Endothelial cell of umbilical vein (primary cell): ENCODE results near the gene UBR4. TPM values are rescaled to one million over a fixed set of nuclear protein-coding genes. Genes with fewer than 3 reads are reported as not detected.

ENCODE experiments used
- BruUV-seq: library from RNA; stranded (reverse); fragments of 400-500 nt; replicated peaks from 2 replicates; lab custom pipeline; 2021; lab: Mats Ljungman, UMichigan
- CTCF ChIA-PET: fragments of 300-600, 350-600 bp; sonication (Branson Sonifier 250); formaldehyde crosslinking; loops from one replicate; lab custom pipeline; 2021; ENCODE audit warnings: antibody characterized with exemption, inconsistent platforms; lab: Charles Lee
- POLR2A ChIA-PET: fragments of 300-600, 350-600 bp; sonication (Branson Sonifier 250); formaldehyde crosslinking; loops from one replicate; lab custom pipeline; 2021; ENCODE audit warnings: antibody characterized with exemption, inconsistent platforms; lab: Charles Lee
- DNase-seq: peaks from one replicate; pipeline ENCODE4 v3.0.0-alpha.2; 2011; ENCODE audit warnings: low read depth, low spot score
- FAIRE-seq: peaks from 2 replicates; lab custom pipeline; 2011; peaks lifted over from hg19 to GRCh38; lab: Jason Lieb, UNC
- H2AFZ ChIP-seq: 2 replicates; pipeline ENCODE4 v1.6.0; 2012; ENCODE audit warnings: low read depth, low read length, control low read depth, inconsistent platforms
- H3K27ac ChIP-seq: 2 replicates; pipeline ENCODE4 v1.5.1; 2011; ENCODE audit warnings: low read depth, mild to moderate bottlenecking, control low read depth, low read length, moderate library complexity; ENCODE audit not compliant: insufficient read depth
- H3K27me3 ChIP-seq, 2 experiments: 2 replicates each; pipeline versions ENCODE4 v1.6.0 to v1.6.1; 2011; ENCODE audit warnings: low read length in 2 of 2, mixed read lengths in 1 of 2; ENCODE audit not compliant: control insufficient read depth in 2 of 2, insufficient read depth in 2 of 2
- H3K36me3 ChIP-seq, 2 experiments: 2 replicates in 1 of 2; 3 replicates in 1 of 2; pipeline ENCODE4 v1.5.1; 2011; ENCODE audit warnings: low read length in 2 of 2, mild to moderate bottlenecking in 1 of 2, moderate library complexity in 1 of 2; ENCODE audit not compliant: control insufficient read depth in 2 of 2, insufficient read depth in 2 of 2; ENCODE audit errors: extremely low read depth in 1 of 2
- H3K4me1 ChIP-seq: 3 replicates; pipeline ENCODE4 v1.5.1; 2011; ENCODE audit warnings: mild to moderate bottlenecking, low read length; ENCODE audit not compliant: control insufficient read depth, insufficient read depth; ENCODE audit errors: extremely low read depth
- H3K4me2 ChIP-seq: 2 replicates; pipeline ENCODE4 v1.6.1; 2011; ENCODE audit warnings: low read length, control low read depth, mixed read lengths; ENCODE audit not compliant: insufficient read depth
- H3K4me3 ChIP-seq, 3 experiments: fragments of 200-600 bp in 1 of 3; sonication (generic), shearing (Covaris generic) in 1 of 3; replicated peaks in 1 of 3; 2 replicates each; pipeline ENCODE4 v1.5.1; 2011 to 2016; ENCODE audit warnings: control low read depth in 3 of 3, low read length in 3 of 3, mild to moderate bottlenecking in 2 of 3, inconsistent platforms in 1 of 3, low read depth in 1 of 3, moderate library complexity in 1 of 3; ENCODE audit not compliant: insufficient read depth in 1 of 3
- H3K79me2 ChIP-seq: 2 replicates; pipeline ENCODE4 v1.6.0; 2012; ENCODE audit warnings: low read length, inconsistent platforms; ENCODE audit not compliant: control insufficient read depth, insufficient read depth
- H3K9ac ChIP-seq: replicated peaks from 2 replicates; pipeline ENCODE3; 2011; ENCODE audit warnings: low read length, control low read depth; ENCODE audit not compliant: insufficient read depth; ENCODE audit errors: extremely low read depth
- H3K9me1 ChIP-seq: replicated peaks from 3 replicates; pipeline ENCODE4 v1.6.0; 2011; ENCODE audit warnings: mild to moderate bottlenecking, low read length; ENCODE audit not compliant: control insufficient read depth, insufficient read depth; ENCODE audit errors: extremely low read depth
- H3K9me3 ChIP-seq: replicated peaks from 2 replicates; pipeline ENCODE4 v1.5.1; 2012; ENCODE audit warnings: low read length, inconsistent platforms; ENCODE audit not compliant: control insufficient read depth, insufficient read depth
- H4K20me1 ChIP-seq: replicated peaks from 2 replicates; pipeline ENCODE3; 2011; ENCODE audit warnings: mild to moderate bottlenecking, low read length; ENCODE audit not compliant: control insufficient read depth, insufficient read depth; ENCODE audit errors: extremely low read depth
- CTCF ChIP-seq, 2 donors: IDR thresholded peaks; 1 replicate in 1 of 2; 2 replicates in 1 of 2; pipeline ENCODE4 v1.5.1; 2011; ENCODE audit warnings: low read length in 2 of 2, mild to moderate bottlenecking in 2 of 2, moderate library complexity in 2 of 2, control low read depth in 1 of 2, inconsistent platforms in 1 of 2, low read depth in 1 of 2; ENCODE audit not compliant: insufficient read depth in 1 of 2; ENCODE audit errors: extremely low read depth in 1 of 2
- EZH2 ChIP-seq: IDR thresholded peaks from 2 replicates; pipeline ENCODE4 v1.6.1; 2012; ENCODE audit warnings: borderline replicate concordance, low read depth, mild to moderate bottlenecking, moderate library complexity, low read length, inconsistent platforms; ENCODE audit not compliant: severe bottlenecking
- FOS ChIP-seq: IDR thresholded peaks from 2 replicates; pipeline ENCODE4 v1.6.1; 2011; ENCODE audit warnings: mild to moderate bottlenecking, low read length, moderate library complexity, borderline replicate concordance; ENCODE audit not compliant: insufficient read depth
- GATA2 ChIP-seq: IDR thresholded peaks from 2 replicates; pipeline ENCODE4 v1.7.0; 2011; ENCODE audit warnings: low read depth, mild to moderate bottlenecking, moderate library complexity, mixed read lengths, low read length; ENCODE audit not compliant: insufficient read length, insufficient read depth
- JUN ChIP-seq: IDR thresholded peaks from 2 replicates; pipeline ENCODE4 v1.6.1; 2011; ENCODE audit warnings: borderline replicate concordance, low read depth; ENCODE audit not compliant: insufficient read length, insufficient read depth
- MAX ChIP-seq: IDR thresholded peaks from 2 replicates; pipeline ENCODE4 v1.6.1; 2011; ENCODE audit not compliant: insufficient read depth, insufficient read length
- MYC ChIP-seq: IDR thresholded peaks from one replicate; pipeline ENCODE4 v1.6.1; 2011; ENCODE audit warnings: mild to moderate bottlenecking, low read depth, low read length
- POLR2A ChIP-seq: IDR thresholded peaks from 2 replicates; pipeline ENCODE4 v1.6.1; 2012; ENCODE audit warnings: low read depth, mild to moderate bottlenecking, control low read depth, low read length
- POLR2AphosphoS5 ChIP-seq: IDR thresholded peaks from 2 replicates; pipeline ENCODE4 v1.6.1; 2012; ENCODE audit warnings: low read depth, mild to moderate bottlenecking, control low read depth, low read length, moderate library complexity; ENCODE audit not compliant: insufficient read depth
- dilution Hi-C: fragments of 300-500 bp; cut with MboI; formaldehyde crosslinking; loops from one replicate; pipeline ENCODE4 v1.15.0; 2019; ENCODE audit warnings: low sequenced_read_pairs; ENCODE audit not compliant: extremely low pct_ligation_motif_present
- intact Hi-C: fragments of 100-400 bp; cut with micrococcal nuclease; formaldehyde crosslinking; loops from one replicate; pipeline ENCODE4 v1.10.0; 2022
- polyA plus RNA-seq, 4 experiments: library from polyadenylated mRNA; depleted of rRNA in 3 of 4; stranded (reverse) in 3 of 4; unstranded in 1 of 4; fragments of >200 nt; gene quantifications; 2 replicates each; pipeline versions ENCODE4 v1.2.1 to v1.2.3, GENCODE V29; 2011 to 2012; ENCODE audit warnings: missing spikeins in 1 of 4
- total RNA-seq: library from RNA; stranded (reverse); gene quantifications from 2 replicates; pipeline ENCODE4 v1.2.3, GENCODE V29; 2021

The UBR4 gene
- total and polyA plus RNA-seq, 2 donors (not counting 3 experiments of a cell fraction or from before 2014, with no cell fraction given), result 125 to 150 TPM

GRCh38 chr1:19137158-19137557, 72.9 kb downstream of the UBR4 start:
- BruUV-seq, result no TSS peak
- no peak for TF ChIP-seq CTCF (IDR thresholded peaks at IDR 0.05; ENCODE audit: extremely low read depth in 1 of 2, insufficient read depth in 1 of 2, low read depth in 1 of 2, low read length in 2 of 2)
- TF ChIP-seq EZH2, result no peak
- TF ChIP-seq GATA2, result no peak
- TF ChIP-seq POLR2AphosphoS5, result no peak
- TF ChIP-seq FOS, result no peak
- no peak for TF ChIP-seq MAX
- TF ChIP-seq POLR2A, result no peak
- no peak for TF ChIP-seq MYC
- TF ChIP-seq JUN, result no peak
- Histone ChIP-seq H3K79me2 (no peaks in the 10 kb centered on the region), H3K4me3 (no peak overlapping the region), H4K20me1 (no peaks in the 10 kb centered on the region), H3K9ac (no peak overlapping the region), H3K27ac (no peak overlapping the region), H2AFZ (no peak overlapping the region), H3K9me1 (no peaks in the 10 kb centered on the region), H3K36me3 (peaks cover 35 to 46% of the 10 kb centered on the region in 2 experiments), H3K9me3 (no peaks in the 10 kb centered on the region), H3K4me1 (no peaks in the 10 kb centered on the region), H3K4me2 (no peak overlapping the region), H3K27me3 (no peaks in the 10 kb centered on the region)
- FAIRE-seq, result no peak
- ChIA-PET CTCF (no interaction called here), POLR2A (no interaction called here)
- dilution Hi-C loops (no loop called here), intact Hi-C loops (no loop called here)
- no peak for DNase-seq
